AG04449 (cell line): ENCODE results near the gene RGS3.

Experiments
- CTCF ChIA-PET: fragments of 350-600 bp; formaldehyde crosslinking; extraction: SDS; loops from one replicate; lab custom pipeline; 2021; ENCODE audit warnings: antibody characterized with exemption; lab: Yijun Ruan, JAX
- POLR2A ChIA-PET: fragments of 400-600, 350-600 bp; formaldehyde crosslinking; extraction: SDS; loops from one replicate; lab custom pipeline; 2020; ENCODE audit warnings: antibody characterized with exemption, inconsistent platforms; lab: Yijun Ruan, JAX
- DNase-seq: peaks from one replicate; pipeline ENCODE4 v3.0.0-alpha.2; 2010; ENCODE audit warnings: low read depth, low spot score
- H3K4me3 ChIP-seq: 2 replicates; pipeline ENCODE4 v1.5.1; 2011; ENCODE audit warnings: low read depth, mild to moderate bottlenecking, control low read depth, low read length
- TF ChIP-seq, protein P1 (sequence below): IDR thresholded peaks from one replicate; pipeline ENCODE4 v1.5.1; 2011; ENCODE audit warnings: mild to moderate bottlenecking, moderate library complexity, low read length, control low read depth, inconsistent platforms; ENCODE audit not compliant: insufficient read depth; ENCODE audit errors: missing control alignments

RGS3 gene

DNA sequence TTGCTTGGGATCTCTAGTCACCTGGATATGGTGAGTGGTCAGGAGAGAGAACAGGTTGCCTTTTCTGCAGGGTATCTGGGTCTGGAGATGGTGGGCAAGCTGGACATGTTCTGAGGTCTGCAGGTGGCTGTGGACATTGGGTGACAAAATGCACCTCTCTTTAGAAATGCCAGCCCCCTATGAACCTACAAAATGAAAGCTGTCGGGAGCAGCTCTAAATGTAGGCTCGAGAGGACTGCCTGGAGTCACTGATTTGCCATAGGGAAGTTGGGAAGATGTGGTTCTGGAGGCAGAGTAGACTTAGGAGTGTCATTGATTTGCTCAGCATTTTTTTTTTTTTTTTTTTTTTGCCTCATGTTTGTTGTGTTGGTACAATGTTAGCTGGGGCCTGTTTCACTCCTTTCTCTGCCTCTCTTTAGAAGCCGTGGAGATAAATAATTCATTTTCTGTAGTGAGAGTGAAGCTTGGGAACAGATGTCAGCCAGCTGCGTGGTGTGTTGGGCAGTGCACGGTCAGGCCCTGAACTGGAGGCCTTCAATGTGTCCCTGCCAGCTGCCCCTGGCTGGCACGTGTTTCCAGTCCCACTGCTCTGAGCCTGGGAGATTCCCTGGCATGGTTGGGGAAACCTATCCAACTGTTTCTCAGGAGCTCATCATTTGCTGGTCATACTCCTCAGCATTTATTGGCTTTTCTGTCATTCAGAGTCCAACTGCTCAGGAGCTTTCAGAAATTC, 5.4 kb downstream of the RGS3 start:
- no peak overlapping the region for H3K4me3 ChIP-seq
- no peak for DNase-seq
- POLR2A ChIA-PET = no interaction called here
- CTCF ChIA-PET = interaction anchor here (0.8 to 1.4 kb wide), 4 partner anchors 11 to 189 kb away, joined by 3 read pairs; no protein-coding TSS in a partner anchor
- TF ChIP-seq, protein P1, sequence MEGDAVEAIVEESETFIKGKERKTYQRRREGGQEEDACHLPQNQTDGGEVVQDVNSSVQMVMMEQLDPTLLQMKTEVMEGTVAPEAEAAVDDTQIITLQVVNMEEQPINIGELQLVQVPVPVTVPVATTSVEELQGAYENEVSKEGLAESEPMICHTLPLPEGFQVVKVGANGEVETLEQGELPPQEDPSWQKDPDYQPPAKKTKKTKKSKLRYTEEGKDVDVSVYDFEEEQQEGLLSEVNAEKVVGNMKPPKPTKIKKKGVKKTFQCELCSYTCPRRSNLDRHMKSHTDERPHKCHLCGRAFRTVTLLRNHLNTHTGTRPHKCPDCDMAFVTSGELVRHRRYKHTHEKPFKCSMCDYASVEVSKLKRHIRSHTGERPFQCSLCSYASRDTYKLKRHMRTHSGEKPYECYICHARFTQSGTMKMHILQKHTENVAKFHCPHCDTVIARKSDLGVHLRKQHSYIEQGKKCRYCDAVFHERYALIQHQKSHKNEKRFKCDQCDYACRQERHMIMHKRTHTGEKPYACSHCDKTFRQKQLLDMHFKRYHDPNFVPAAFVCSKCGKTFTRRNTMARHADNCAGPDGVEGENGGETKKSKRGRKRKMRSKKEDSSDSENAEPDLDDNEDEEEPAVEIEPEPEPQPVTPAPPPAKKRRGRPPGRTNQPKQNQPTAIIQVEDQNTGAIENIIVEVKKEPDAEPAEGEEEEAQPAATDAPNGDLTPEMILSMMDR = no peak

GRCh38 chr9:113471143-113471542, 7.6 kb downstream of the RGS3 start:
- no peak overlapping the region for H3K4me3 ChIP-seq
- POLR2A ChIA-PET = no interaction called here
- CTCF ChIA-PET = interaction anchor here (1.0 to 1.6 kb wide), 3 partner anchors 25 to 184 kb away, joined by 3 to 8 read pairs (median 3); no protein-coding TSS in a partner anchor
- no peak for DNase-seq
- TF ChIP-seq, protein P1 = no peak

GRCh38 chr9:113471566-113471965, 8.0 kb downstream of the RGS3 start:
- CTCF ChIA-PET = interaction anchor here (1.0 to 1.6 kb wide), 2 partner anchors 25 to 108 kb away, joined by 3 to 8 read pairs; no protein-coding TSS in a partner anchor
- no peak overlapping the region for H3K4me3 ChIP-seq
- no peak for DNase-seq
- POLR2A ChIA-PET = no interaction called here
- TF ChIP-seq, protein P1 = no peak

DNA sequence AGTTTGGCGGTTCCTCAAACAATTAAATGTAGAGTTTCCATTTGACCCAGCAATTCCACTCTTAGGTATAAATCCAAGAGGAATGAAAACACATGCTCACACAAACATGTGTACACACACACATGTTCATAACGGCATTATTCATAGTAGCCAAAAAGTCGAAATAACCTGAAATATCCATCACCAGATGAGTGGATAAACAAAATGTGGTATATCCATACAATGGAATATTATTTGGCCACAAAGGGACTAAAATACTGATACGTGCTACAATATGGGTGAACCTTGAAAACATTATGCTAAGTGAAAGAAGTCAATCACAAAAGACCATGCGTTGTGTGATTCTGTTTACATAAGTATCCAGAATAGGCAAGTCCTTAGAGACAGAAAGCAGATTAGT, 8.7 kb downstream of the RGS3 start:
- no peak for DNase-seq
- TF ChIP-seq, protein P1 = no peak
- POLR2A ChIA-PET = no interaction called here
- no peak overlapping the region for H3K4me3 ChIP-seq
- CTCF ChIA-PET = no interaction called here

DNA sequence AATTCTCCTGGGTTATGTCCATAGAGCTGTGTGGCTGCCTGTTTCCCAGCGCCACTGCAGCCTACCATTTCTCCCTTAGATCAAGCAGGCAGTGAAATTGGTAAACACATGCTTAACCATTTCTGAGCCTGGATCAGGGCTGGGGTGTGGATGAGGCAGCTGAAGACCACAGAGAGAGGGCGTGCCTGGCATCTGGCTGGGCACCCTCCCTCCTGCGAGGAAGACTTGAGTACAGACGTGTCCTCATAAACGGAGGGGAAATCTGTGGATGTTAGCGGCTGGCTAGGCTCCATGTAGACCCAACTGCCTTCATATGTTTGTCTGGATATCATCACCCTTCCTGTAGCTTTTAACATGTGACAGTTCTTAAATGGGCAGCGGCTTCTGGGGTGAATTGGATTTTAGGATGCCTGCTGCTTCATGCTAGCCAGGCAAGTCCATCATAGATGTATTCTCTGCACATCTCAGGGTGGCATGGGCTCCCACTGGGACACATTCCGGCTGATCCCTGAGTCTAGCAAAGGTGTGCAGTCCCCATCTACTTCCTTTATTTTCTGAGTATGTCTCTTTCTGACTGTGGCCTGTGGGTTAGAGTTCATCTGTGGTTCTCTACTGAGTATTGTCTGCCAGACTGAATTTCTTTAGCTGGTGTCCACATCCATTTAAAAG, 11.0 kb downstream of the RGS3 start:
- ChIA-PET CTCF (interaction anchor here (0.7 to 2.1 kb wide), 5 partner anchors 10 to 181 kb away, joined by 3 to 9 read pairs (median 5); no protein-coding TSS in a partner anchor), POLR2A (no interaction called here)
- no peak overlapping the region for H3K4me3 ChIP-seq
- no peak for DNase-seq
- TF ChIP-seq, protein P1 = no peak

DNA sequence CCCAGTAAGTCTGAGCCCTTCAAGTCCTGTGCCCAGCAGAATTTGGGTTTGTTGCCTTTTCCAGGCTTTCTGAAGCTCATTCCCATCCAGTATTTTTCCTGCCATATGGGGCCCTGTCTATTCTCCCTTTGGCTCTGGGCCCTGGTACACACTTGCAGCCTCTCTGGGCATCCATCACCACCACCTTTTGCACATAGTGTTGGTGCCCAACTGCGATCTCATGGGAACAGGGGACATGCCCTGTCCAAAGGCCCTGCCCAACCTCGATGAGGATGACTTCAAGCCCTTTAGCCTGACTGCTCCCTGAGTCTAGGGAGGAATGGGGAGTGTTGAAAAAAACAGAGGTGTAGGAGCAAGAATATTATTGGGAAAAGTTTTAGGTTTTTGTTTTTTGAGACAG, 11.5 kb downstream of the RGS3 start:
- POLR2A ChIA-PET = no interaction called here
- DNase-seq = no peak
- CTCF ChIA-PET = interaction anchor here (0.7 to 1.8 kb wide), 3 partner anchors 9 to 181 kb away, joined by 3 to 5 read pairs (median 5); no protein-coding TSS in a partner anchor
- no peak overlapping the region for H3K4me3 ChIP-seq
- TF ChIP-seq, protein P1 = no peak
